HepG2 (cell line): Measurements from ENCODE around the gene CCDC148. TPM values are rescaled to one million over a fixed set of nuclear protein-coding genes. Genes with fewer than 3 reads are reported as not detected.
A peak's percentile ranks its signal among the peaks of the same experiment; 100 is the strongest.

ENCODE experiments used
- CBFB ChIP-seq: sonication (generic); formaldehyde crosslinking; IDR thresholded peaks from 2 replicates; pipeline ENCODE4 v1.4.0; 2020; ENCODE audit warnings: missing genetic modification reagents
- CREBL2 ChIP-seq: sonication (generic); formaldehyde crosslinking; IDR thresholded peaks from 2 replicates; pipeline ENCODE4 v1.8.1; 2023; ENCODE audit warnings: missing genetic modification reagents, mild to moderate bottlenecking, borderline replicate concordance
- E2F1 ChIP-seq: sonication (generic); formaldehyde crosslinking; IDR thresholded peaks from 2 replicates; pipeline ENCODE4 v1.5.0; 2020; ENCODE audit warnings: missing genetic modification reagents
- FOXO4 ChIP-seq: sonication (generic); formaldehyde crosslinking; conservative IDR thresholded peaks from 2 replicates; pipeline ENCODE4 v1.8.1; 2023; ENCODE audit warnings: missing genetic modification reagents
- IRF1 ChIP-seq: sonication (generic); formaldehyde crosslinking; IDR thresholded peaks from 2 replicates; pipeline ENCODE4 v1.4.0; 2020; ENCODE audit warnings: low read depth, mild to moderate bottlenecking, missing genetic modification reagents
- MATR3 ChIP-seq: sonication (generic); formaldehyde crosslinking; IDR thresholded peaks from 2 replicates; pipeline ENCODE4 v1.4.0; 2020; ENCODE audit warnings: missing genetic modification reagents
- MXD3 ChIP-seq: IDR thresholded peaks from 2 replicates; pipeline ENCODE4 v1.6.1; 2016; ENCODE audit warnings: mild to moderate bottlenecking, missing biosample characterization, missing genetic modification reagents
- MXI1 ChIP-seq: IDR thresholded peaks from 3 replicates; pipeline ENCODE4 v1.6.1; 2012; ENCODE audit warnings: low read depth, low read length, inconsistent platforms, borderline replicate concordance
- RFXANK ChIP-seq: IDR thresholded peaks from 2 replicates; pipeline ENCODE4 v1.6.1; 2016
- SNAPC2 ChIP-seq: sonication (generic); formaldehyde crosslinking; IDR thresholded peaks from 2 replicates; pipeline ENCODE4 v1.8.1; 2022; ENCODE audit warnings: mild to moderate bottlenecking, missing genetic modification reagents
- SNAPC4 ChIP-seq: sonication (generic); formaldehyde crosslinking; IDR thresholded peaks from 2 replicates; pipeline ENCODE4 v1.4.0; 2020; ENCODE audit warnings: mild to moderate bottlenecking, missing genetic modification reagents
- SRY ChIP-seq: sonication (generic); formaldehyde crosslinking; IDR thresholded peaks from 2 replicates; pipeline ENCODE4 v1.8.0; 2022; ENCODE audit warnings: mild to moderate bottlenecking, missing genetic modification reagents
- ZBTB7B ChIP-seq: sonication (generic); formaldehyde crosslinking; IDR thresholded peaks from 2 replicates; pipeline ENCODE4 v1.4.0; 2020; ENCODE audit warnings: missing genetic modification reagents
- ZKSCAN8 ChIP-seq: IDR thresholded peaks from 2 replicates; pipeline ENCODE4 v1.6.1; 2016; ENCODE audit warnings: borderline replicate concordance, missing genetic modification reagents, missing compliant biosample characterization
- ZMYM4 ChIP-seq: sonication (generic); formaldehyde crosslinking; IDR thresholded peaks from 2 replicates; pipeline ENCODE4 v1.8.1; 2023; ENCODE audit warnings: mild to moderate bottlenecking, missing genetic modification reagents
- ZNF224 ChIP-seq: sonication (generic); formaldehyde crosslinking; IDR thresholded peaks from 2 replicates; pipeline ENCODE4 v1.5.0; 2020; ENCODE audit warnings: mild to moderate bottlenecking, missing genetic modification reagents
- ZNF234 ChIP-seq: sonication (generic); formaldehyde crosslinking; conservative IDR thresholded peaks from 2 replicates; pipeline ENCODE4 v1.5.1; 2020; ENCODE audit warnings: mild to moderate bottlenecking, missing genetic modification reagents
- ZNF543 ChIP-seq: sonication (generic); formaldehyde crosslinking; IDR thresholded peaks from 2 replicates; pipeline ENCODE4 v1.4.0; 2020; ENCODE audit warnings: mild to moderate bottlenecking, missing genetic modification reagents
- ZNF589 ChIP-seq: sonication (generic); formaldehyde crosslinking; conservative IDR thresholded peaks from 2 replicates; pipeline ENCODE4 v1.8.0; 2022; ENCODE audit warnings: mild to moderate bottlenecking, moderate library complexity, missing genetic modification reagents
- ZNF782 ChIP-seq: sonication (generic); formaldehyde crosslinking; IDR thresholded peaks from 2 replicates; pipeline ENCODE4 v1.4.0; 2020; ENCODE audit warnings: missing genetic modification reagents, mild to moderate bottlenecking, borderline replicate concordance
- polyA plus RNA-seq, 8 experiments: library from polyadenylated mRNA; depleted of rRNA in 3 of 8; stranded (reverse) in 7 of 8; unstranded in 1 of 8; fragments of >200 nt; fragmentation: Illumina TruSeq in 4 of 8; extraction: Trizol in 4 of 8; gene quantifications; 2 replicates each; pipeline versions ENCODE4 v1.2.1 to v1.2.3, GENCODE V29; 2011 to 2016; ENCODE audit warnings: low read depth in 4 of 8, missing spikeins in 1 of 8, mixed read lengths in 1 of 8; ENCODE audit not compliant: insufficient read depth in 1 of 8
- total RNA-seq, 5 experiments: library from RNA; depleted of rRNA; stranded (reverse); fragments of >200 nt; fragmentation: Illumina TruSeq; extraction: Trizol; gene quantifications; 2 replicates each; pipeline ENCODE4 v1.2.3, GENCODE V29; 2016; ENCODE audit warnings: low read depth in 1 of 5

Gene CCDC148
- total and polyA plus RNA-seq, 2 of the 13 experiments (the other 11 are each of a cell fraction or from before 2014, with no cell fraction given), result 0.30 to 0.49 TPM

GRCh38 chr2:158457826-158458616 is 1.5 kb upstream of the CCDC148 start (continued):
- TF ChIP-seq FOXO4 (peak; percentile 99), MXD3 (CRISPR knock-in tag) (peak; percentile 94), RFXANK (CRISPR knock-in tag) (peak; percentile 57; the same call in 1 of the 2 replicates), CBFB (CRISPR knock-in tag) (peak; percentile 95), ZNF782 (CRISPR knock-in tag) (peak; percentile 99; the same call in 1 of the 2 replicates), CREBL2 (CRISPR knock-in tag) (peak; percentile 91), ZKSCAN8 (CRISPR knock-in tag) (peak; percentile 94; the same call in 1 of the 2 replicates), MXI1 (peak; percentile 95), ZNF589 (CRISPR knock-in tag) (peak; percentile 89), ZNF224 (peak; percentile 98), ZMYM4 (CRISPR knock-in tag) (peak; percentile 100), IRF1 (no peak; the same call in 1 of the 2 replicates), ZBTB7B (CRISPR knock-in tag) (peak; percentile 98), SNAPC2 (CRISPR knock-in tag) (peak; percentile 84), E2F1 (peak; percentile 92), ZNF234 (CRISPR knock-in tag) (no peak), MATR3 (no peak), ZNF543 (peak; percentile 99), SRY (CRISPR knock-in tag) (peak; percentile 68; the same call in 1 of the 2 replicates), SNAPC4 (CRISPR knock-in tag) (peak; percentile 61; the same call in 1 of the 2 replicates)
